ENCODE data around the gene KRT37.

The KRT37 gene

GRCh38 chr17:41452281-41452680 is 27.9 kb upstream of the KRT37 start:
- H3F3A ChIP-seq (ENCODE audit: insufficient read depth, low read length): no peaks in the 10 kb centered on the region

GRCh38 chr17:41451154-41451728 is 26.9 kb upstream of the KRT37 start:
- Histone ChIP-seq H3K27ac (ENCODE audit: low read depth, low read length, poor library complexity, severe bottlenecking) (no peak overlapping the region), H3K4me2 (ENCODE audit: low read length) (no peak overlapping the region), H3K9me3 (ENCODE audit: low read length) (no peaks in the 10 kb centered on the region), H3K27me3 (ENCODE audit: insufficient read depth, low read length) (no peaks in the 10 kb centered on the region), H2AFZ (ENCODE audit: low read length) (no peak overlapping the region), H4K20me1 (ENCODE audit: insufficient read depth, low read length) (no peaks in the 10 kb centered on the region), H3F3A (ENCODE audit: insufficient read depth, low read length) (no peaks in the 10 kb centered on the region), H3K79me2 (ENCODE audit: insufficient read depth, low read length) (no peaks in the 10 kb centered on the region), H3K4me3 (ENCODE audit: low read depth, low read length, poor library complexity, severe bottlenecking) (no peak overlapping the region), H3K9me2 (ENCODE audit: low read depth, low read length) (no peaks in the 10 kb centered on the region), H3K9ac (ENCODE audit: low read length) (no peak overlapping the region), H3K4me1 (ENCODE audit: insufficient read depth, low read length, severe bottlenecking) (no peaks in the 10 kb centered on the region), H3K36me3 (ENCODE audit: insufficient read depth, low read length) (no peaks in the 10 kb centered on the region)
- TF ChIP-seq EZH2 (IDR thresholded peaks at IDR 0.05; ENCODE audit: borderline replicate concordance, low read length) (no peak), CTCF (IDR thresholded peaks at IDR 0.05; ENCODE audit: low read length) (no peak)

More at GRCh38 chr17:41452281-41452680, 27.9 kb upstream of the KRT37 start:
- Histone ChIP-seq H4K20me1 (ENCODE audit: insufficient read depth, low read length) (no peaks in the 10 kb centered on the region), H3K4me2 (ENCODE audit: low read length) (no peak overlapping the region), H3K9ac (ENCODE audit: low read length) (no peak overlapping the region), H3K9me2 (ENCODE audit: low read depth, low read length) (no peaks in the 10 kb centered on the region), H3K36me3 (ENCODE audit: insufficient read depth, low read length) (no peaks in the 10 kb centered on the region), H3K79me2 (ENCODE audit: insufficient read depth, low read length) (no peaks in the 10 kb centered on the region), H2AFZ (ENCODE audit: low read length) (no peak overlapping the region), H3K4me1 (ENCODE audit: insufficient read depth, low read length, severe bottlenecking) (no peaks in the 10 kb centered on the region), H3K4me3 (ENCODE audit: low read depth, low read length, poor library complexity, severe bottlenecking) (no peak overlapping the region), H3K9me3 (ENCODE audit: low read length) (no peaks in the 10 kb centered on the region), H3K27me3 (ENCODE audit: insufficient read depth, low read length) (no peaks in the 10 kb centered on the region), H3K27ac (ENCODE audit: low read depth, low read length, poor library complexity, severe bottlenecking) (no peak overlapping the region)
- TF ChIP-seq EZH2 (IDR thresholded peaks at IDR 0.05; ENCODE audit: borderline replicate concordance, low read length): no peak
- TF ChIP-seq CTCF (IDR thresholded peaks at IDR 0.05; ENCODE audit: low read length): no peak

GRCh38 chr17:41449008-41449407 is 24.6 kb upstream of the KRT37 start:
- Histone ChIP-seq H3K27ac (ENCODE audit: low read depth, low read length, poor library complexity, severe bottlenecking) (no peak overlapping the region), H3K36me3 (ENCODE audit: insufficient read depth, low read length) (no peaks in the 10 kb centered on the region), H3K4me1 (ENCODE audit: insufficient read depth, low read length, severe bottlenecking) (no peaks in the 10 kb centered on the region), H3K27me3 (ENCODE audit: insufficient read depth, low read length) (no peaks in the 10 kb centered on the region), H3K79me2 (ENCODE audit: insufficient read depth, low read length) (no peaks in the 10 kb centered on the region), H3F3A (ENCODE audit: insufficient read depth, low read length) (no peaks in the 10 kb centered on the region), H3K9me2 (ENCODE audit: low read depth, low read length) (no peaks in the 10 kb centered on the region), H3K4me3 (ENCODE audit: low read depth, low read length, poor library complexity, severe bottlenecking) (no peak overlapping the region), H2AFZ (ENCODE audit: low read length) (no peak overlapping the region), H3K9me3 (ENCODE audit: low read length) (no peaks in the 10 kb centered on the region), H4K20me1 (ENCODE audit: insufficient read depth, low read length) (no peaks in the 10 kb centered on the region), H3K9ac (ENCODE audit: low read length) (no peak overlapping the region), H3K4me2 (ENCODE audit: low read length) (no peak overlapping the region)
- TF ChIP-seq CTCF (IDR thresholded peaks at IDR 0.05; ENCODE audit: low read length) (no peak), EZH2 (IDR thresholded peaks at IDR 0.05; ENCODE audit: borderline replicate concordance, low read length) (no peak)
